ENCODE measurements around the gene IGF2BP3.

- TF ChIP-seq, protein P1, sequence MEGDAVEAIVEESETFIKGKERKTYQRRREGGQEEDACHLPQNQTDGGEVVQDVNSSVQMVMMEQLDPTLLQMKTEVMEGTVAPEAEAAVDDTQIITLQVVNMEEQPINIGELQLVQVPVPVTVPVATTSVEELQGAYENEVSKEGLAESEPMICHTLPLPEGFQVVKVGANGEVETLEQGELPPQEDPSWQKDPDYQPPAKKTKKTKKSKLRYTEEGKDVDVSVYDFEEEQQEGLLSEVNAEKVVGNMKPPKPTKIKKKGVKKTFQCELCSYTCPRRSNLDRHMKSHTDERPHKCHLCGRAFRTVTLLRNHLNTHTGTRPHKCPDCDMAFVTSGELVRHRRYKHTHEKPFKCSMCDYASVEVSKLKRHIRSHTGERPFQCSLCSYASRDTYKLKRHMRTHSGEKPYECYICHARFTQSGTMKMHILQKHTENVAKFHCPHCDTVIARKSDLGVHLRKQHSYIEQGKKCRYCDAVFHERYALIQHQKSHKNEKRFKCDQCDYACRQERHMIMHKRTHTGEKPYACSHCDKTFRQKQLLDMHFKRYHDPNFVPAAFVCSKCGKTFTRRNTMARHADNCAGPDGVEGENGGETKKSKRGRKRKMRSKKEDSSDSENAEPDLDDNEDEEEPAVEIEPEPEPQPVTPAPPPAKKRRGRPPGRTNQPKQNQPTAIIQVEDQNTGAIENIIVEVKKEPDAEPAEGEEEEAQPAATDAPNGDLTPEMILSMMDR (optimal IDR thresholded peaks at IDR 0.05 in 1 of 3, IDR thresholded peaks at IDR 0.05 in 1 of 3, conservative IDR thresholded peaks at IDR 0.05 in 1 of 3; ENCODE audit: extremely low read depth in 1 of 3, insufficient read depth in 2 of 3, low read length in 3 of 3) = no peak
- TF ChIP-seq EZH2 (IDR thresholded peaks at IDR 0.05; ENCODE audit: low read length) = no peak
Measured at GRCh38 chr7:23450518-23450917, 19.8 kb downstream of the IGF2BP3 start.

Measured in keratinocyte (primary cell).